ENCODE data around the gene EHBP1.

DNA sequence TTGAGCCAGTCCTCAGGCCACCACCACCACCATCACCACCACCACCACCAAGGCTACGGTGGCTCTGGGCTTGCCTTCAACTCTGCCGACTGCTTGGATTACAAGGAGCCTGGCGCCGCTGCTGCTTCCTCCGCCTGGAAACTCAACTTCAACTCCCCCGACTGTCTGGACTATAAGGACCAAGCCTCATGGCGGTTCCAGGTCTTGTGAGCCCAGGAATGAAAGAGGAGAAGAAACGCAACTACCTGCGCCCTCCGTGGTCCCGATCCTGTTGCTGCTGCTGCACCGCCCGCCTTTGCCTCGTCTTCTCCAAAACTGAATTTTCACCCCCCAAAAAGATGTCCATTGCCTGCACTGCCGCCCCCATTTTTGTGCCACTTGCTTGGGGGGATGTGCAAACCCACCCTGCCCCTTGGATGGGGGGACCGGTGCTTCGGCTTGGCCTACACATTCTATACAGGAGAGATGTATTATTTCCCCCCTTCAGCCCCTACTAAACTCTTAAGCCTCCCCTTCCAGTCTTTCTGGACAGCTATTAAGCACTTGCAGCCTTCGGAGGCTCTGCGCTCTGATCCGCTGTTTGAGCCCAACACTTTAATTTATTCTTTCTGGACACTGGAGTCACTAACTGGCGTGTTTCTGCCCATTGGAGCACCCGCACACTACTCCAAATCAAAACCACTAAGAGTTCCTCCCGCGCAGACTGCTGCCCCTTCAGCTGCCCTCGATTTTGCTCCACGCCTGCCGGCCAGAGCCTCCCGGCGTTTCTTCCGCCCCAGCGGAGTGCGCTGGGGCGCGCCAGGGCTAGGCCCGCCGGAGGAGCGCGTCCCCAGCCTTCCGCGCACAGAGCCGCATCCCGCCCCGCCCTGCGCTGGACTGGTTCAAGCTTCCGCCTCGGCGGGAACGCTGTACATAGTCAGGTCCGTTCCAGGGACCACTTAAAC is 350.9 kb downstream of the EHBP1 start:
- TF ChIP-seq EP300 (IDR thresholded peaks at IDR 0.05) (no peak), POLR2AphosphoS5 (IDR thresholded peaks at IDR 0.05) (no peak), POLR2A (IDR thresholded peaks at IDR 0.05) (no peak)
- TF ChIP-seq, protein P1, sequence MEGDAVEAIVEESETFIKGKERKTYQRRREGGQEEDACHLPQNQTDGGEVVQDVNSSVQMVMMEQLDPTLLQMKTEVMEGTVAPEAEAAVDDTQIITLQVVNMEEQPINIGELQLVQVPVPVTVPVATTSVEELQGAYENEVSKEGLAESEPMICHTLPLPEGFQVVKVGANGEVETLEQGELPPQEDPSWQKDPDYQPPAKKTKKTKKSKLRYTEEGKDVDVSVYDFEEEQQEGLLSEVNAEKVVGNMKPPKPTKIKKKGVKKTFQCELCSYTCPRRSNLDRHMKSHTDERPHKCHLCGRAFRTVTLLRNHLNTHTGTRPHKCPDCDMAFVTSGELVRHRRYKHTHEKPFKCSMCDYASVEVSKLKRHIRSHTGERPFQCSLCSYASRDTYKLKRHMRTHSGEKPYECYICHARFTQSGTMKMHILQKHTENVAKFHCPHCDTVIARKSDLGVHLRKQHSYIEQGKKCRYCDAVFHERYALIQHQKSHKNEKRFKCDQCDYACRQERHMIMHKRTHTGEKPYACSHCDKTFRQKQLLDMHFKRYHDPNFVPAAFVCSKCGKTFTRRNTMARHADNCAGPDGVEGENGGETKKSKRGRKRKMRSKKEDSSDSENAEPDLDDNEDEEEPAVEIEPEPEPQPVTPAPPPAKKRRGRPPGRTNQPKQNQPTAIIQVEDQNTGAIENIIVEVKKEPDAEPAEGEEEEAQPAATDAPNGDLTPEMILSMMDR (IDR thresholded peaks at IDR 0.05), result no peak

Data from suprapubic skin (tissue), 4 donors.